ENCODE measurements around the gene CENPT. TPM values are rescaled to one million over a fixed set of nuclear protein-coding genes. Genes with fewer than 3 reads are reported as not detected.
A peak's percentile ranks its signal among the peaks of the same experiment; 100 is the strongest.

The CENPT gene
- total and polyA plus RNA-seq, 4 experiments from 2014 or later = 15.4 to 107 (median 60.4) TPM

GRCh38 chr16:67888331-67888730, 40.8 kb upstream of the CENPT start:
- peaks cover 7% of the 10 kb centered on the region for H3K4me1 ChIP-seq (ENCODE audit: insufficient read depth, low read length)
- Mint-ChIP-seq H3K36me3 (peaks cover 14 to 18% of the 10 kb centered on the region in 2 donors), H3K4me3 (no peak overlapping the region), H3K9me3 (no peaks in the 10 kb centered on the region), H3K4me1 (peaks cover 3 to 9% (median 7%) of the 10 kb centered on the region in 4 donors), H3K27ac (peak overlapping the region in 1 of 7 donors; percentile 8), H3K27me3 (no peaks in the 10 kb centered on the region)
- ChIA-PET CTCF (ENCODE audit: partially characterized antibody) (interaction anchor here (0.5 to 2.4 kb wide), 3 partner anchors 9 to 1799 kb away, joined by 3 to 8 read pairs (median 3); no protein-coding TSS in a partner anchor), POLR2A (ENCODE audit: partially characterized antibody) (interaction anchor here (2.0 to 2.4 kb wide), 2 partner anchors 42 to 48 kb away, joined by 4 to 8 read pairs; partner anchors contain the start of gene PSMB10)
- no peaks in the 10 kb centered on the region for H3K27me3 ChIP-seq (ENCODE audit: insufficient read depth, low read length)
- intact Hi-C loops (cut with micrococcal nuclease) = no loop called here
- H3K27ac ChIP-seq (ENCODE audit: low read depth, low read length) = no peak overlapping the region
- DNase-seq = no peak
- peaks cover 13% of the 10 kb centered on the region for H3K36me3 ChIP-seq (ENCODE audit: insufficient read depth, low read length)
- H3K9me3 ChIP-seq (ENCODE audit: control insufficient read depth in 1 of 2, low read length in 2 of 2) = no peaks in the 10 kb centered on the region
- H3K4me3 ChIP-seq (ENCODE audit: low read length in 2 of 2) = no peak overlapping the region

GRCh38 chr16:67886387-67886786, 38.9 kb upstream of the CENPT start:
- DNase-seq = no peak
- intact Hi-C loops (cut with micrococcal nuclease) = no loop called here
- ChIA-PET POLR2A (ENCODE audit: partially characterized antibody) (interaction anchor here (0.7 to 2.0 kb wide), 3 partner anchors 13 to 43 kb away, joined by 3 to 4 read pairs (median 3); partner anchors contain the start of gene EDC4), CTCF (ENCODE audit: partially characterized antibody) (interaction anchor here (0.7 to 5.4 kb wide), 6 partner anchors 8 to 365 kb away, joined by 3 to 61 read pairs (median 6); partner anchors contain the start of gene EDC4)
- Mint-ChIP-seq H3K36me3 (peaks cover 22 to 35% of the 10 kb centered on the region in 2 donors), H3K4me3 (no peak overlapping the region), H3K27ac (peak overlapping the region in 2 of 7 donors; percentile 30 to 73), H3K9me3 (no peaks in the 10 kb centered on the region), H3K4me1 (peaks cover 0 to 1% (median 0%) of the 10 kb centered on the region in 4 donors), H3K27me3 (no peaks in the 10 kb centered on the region)
- Histone ChIP-seq H3K4me3 (ENCODE audit: low read length in 2 of 2) (no peak overlapping the region), H3K9me3 (ENCODE audit: control insufficient read depth in 1 of 2, low read length in 2 of 2) (no peaks in the 10 kb centered on the region), H3K27ac (ENCODE audit: low read depth, low read length) (no peak overlapping the region), H3K4me1 (ENCODE audit: insufficient read depth, low read length) (no peaks in the 10 kb centered on the region), H3K36me3 (ENCODE audit: insufficient read depth, low read length) (peaks cover 33% of the 10 kb centered on the region), H3K27me3 (ENCODE audit: insufficient read depth, low read length) (no peaks in the 10 kb centered on the region)

- peaks cover 22 to 39% of the 10 kb centered on the region in 2 donors for H3K36me3 Mint-ChIP-seq
- POLR2A ChIA-PET (ENCODE audit: partially characterized antibody) = interaction anchor here (0.7 to 1.0 kb wide), 2 partner anchors 13 to 43 kb away, joined by 3 read pairs; partner anchors contain the start of gene EDC4
- peaks cover 0 to 2% (median 0%) of the 10 kb centered on the region in 8 donors for H3K9me3 Mint-ChIP-seq
- H3K9me3 ChIP-seq (ENCODE audit: control insufficient read depth in 1 of 2, low read length in 2 of 2) = no peaks in the 10 kb centered on the region
- no peaks in the 10 kb centered on the region for H3K27me3 ChIP-seq (ENCODE audit: insufficient read depth, low read length)
- no peaks in the 10 kb centered on the region for H3K4me1 ChIP-seq (ENCODE audit: insufficient read depth, low read length)
- H3K27ac ChIP-seq (ENCODE audit: low read depth, low read length) = no peak overlapping the region
- no peaks in the 10 kb centered on the region for H3K27me3 Mint-ChIP-seq
- no peak overlapping the region for H3K4me3 ChIP-seq (ENCODE audit: low read length in 2 of 2)
- peaks cover 37% of the 10 kb centered on the region for H3K36me3 ChIP-seq (ENCODE audit: insufficient read depth, low read length)
- H3K4me3 Mint-ChIP-seq = no peak overlapping the region
- CTCF ChIA-PET (ENCODE audit: partially characterized antibody) = interaction anchor here (0.7 to 5.4 kb wide), 6 partner anchors 11 to 365 kb away, joined by 3 to 61 read pairs (median 6); partner anchors contain the start of gene EDC4
- peaks cover 0 to 1% (median 0%) of the 10 kb centered on the region in 4 donors for H3K4me1 Mint-ChIP-seq
- H3K27ac Mint-ChIP-seq = no peak overlapping the region
- intact Hi-C loops (cut with micrococcal nuclease) = no loop called here
- DNase-seq = no peak
These were observed 38.5 kb upstream of the CENPT start for GRCh38 chr16:67885976-67886375.

GRCh38 chr16:67885545-67885944, 38.1 kb upstream of the CENPT start:
- peaks cover 22 to 40% of the 10 kb centered on the region in 2 donors for H3K36me3 Mint-ChIP-seq
- Histone ChIP-seq H3K4me3 (ENCODE audit: low read length in 2 of 2) (no peak overlapping the region), H3K27me3 (ENCODE audit: insufficient read depth, low read length) (no peaks in the 10 kb centered on the region), H3K27ac (ENCODE audit: low read depth, low read length) (no peak overlapping the region), H3K9me3 (ENCODE audit: control insufficient read depth in 1 of 2, low read length in 2 of 2) (no peaks in the 10 kb centered on the region), H3K36me3 (ENCODE audit: insufficient read depth, low read length) (peaks cover 41% of the 10 kb centered on the region), H3K4me1 (ENCODE audit: insufficient read depth, low read length) (no peaks in the 10 kb centered on the region)
- intact Hi-C loops (cut with micrococcal nuclease) = no loop called here
- H3K27ac Mint-ChIP-seq = peak overlapping the region in 1 of 7 donors; percentile 16
- no peaks in the 10 kb centered on the region for H3K27me3 Mint-ChIP-seq
- no peak for DNase-seq
- ChIA-PET POLR2A (ENCODE audit: partially characterized antibody) (interaction anchor here (0.7 to 1.3 kb wide), 3 partner anchors 12 to 44 kb away, joined by 3 read pairs; partner anchors contain the start of gene EDC4), CTCF (ENCODE audit: partially characterized antibody) (interaction anchor here (0.7 to 5.4 kb wide), 6 partner anchors 12 to 365 kb away, joined by 3 to 61 read pairs (median 12); partner anchors contain the start of gene EDC4)
- H3K4me1 Mint-ChIP-seq = peaks cover 0 to 1% (median 0%) of the 10 kb centered on the region in 4 donors
- no peak overlapping the region for H3K4me3 Mint-ChIP-seq
- peaks cover 0 to 3% (median 0%) of the 10 kb centered on the region in 8 donors for H3K9me3 Mint-ChIP-seq

GRCh38 chr16:67884684-67885083, 37.2 kb upstream of the CENPT start, which contains the start of gene NRN1L:
Gene NRN1L (plus strand): TSS chr16:67884885. CDS start chr16:67884904, 19 bp downstream.
- Mint-ChIP-seq H3K27ac (peak within 1 kb of the TSS in 5 of 7 donors; percentile 22 to 83 (median 55)), H3K4me3 (no peak within 1 kb of the TSS), H3K27me3 (no peaks in the 10 kb centered on the region), H3K9me3 (peaks cover 0 to 3% (median 0%) of the 10 kb centered on the region in 8 donors), H3K36me3 (peaks cover 29 to 47% of the 10 kb centered on the region in 2 donors), H3K4me1 (peaks cover 0 to 1% (median 0%) of the 10 kb centered on the region in 4 donors)
- Histone ChIP-seq H3K27me3 (ENCODE audit: insufficient read depth, low read length) (no peaks in the 10 kb centered on the region), H3K27ac (ENCODE audit: low read depth, low read length) (no peak within 1 kb of the TSS), H3K4me1 (ENCODE audit: insufficient read depth, low read length) (no peaks in the 10 kb centered on the region), H3K4me3 (ENCODE audit: low read length in 2 of 2) (no peak within 1 kb of the TSS), H3K9me3 (ENCODE audit: control insufficient read depth in 1 of 2, low read length in 2 of 2) (no peaks in the 10 kb centered on the region), H3K36me3 (ENCODE audit: insufficient read depth, low read length) (peaks cover 50% of the 10 kb centered on the region)
- CTCF ChIA-PET (ENCODE audit: partially characterized antibody) = interaction anchor here (1.1 to 5.4 kb wide), 17 partner anchors 13 to 364 kb away, joined by 3 to 73 read pairs (median 6); partner anchors contain the start of genes DDX28, DUS2, NUTF2 and PSMB10
- intact Hi-C loops (cut with micrococcal nuclease) = no loop called here
- POLR2A ChIA-PET (ENCODE audit: partially characterized antibody) = interaction anchor here (0.9 to 1.8 kb wide), 4 partner anchors 12 to 156 kb away, joined by 3 to 6 read pairs (median 4); partner anchors contain the start of genes CTRL and EDC4
- DNase-seq = no peak

GRCh38 chr16:67883872-67884261, 36.4 kb upstream of the CENPT start:
- Mint-ChIP-seq H3K27me3 (no peaks in the 10 kb centered on the region), H3K4me1 (peaks cover 0 to 1% (median 0%) of the 10 kb centered on the region in 4 donors), H3K36me3 (peaks cover 37 to 55% of the 10 kb centered on the region in 2 donors), H3K27ac (peak overlapping the region in 4 of 7 donors; percentile 22 to 83 (median 40)), H3K9me3 (peaks cover 0 to 3% (median 0%) of the 10 kb centered on the region in 8 donors), H3K4me3 (no peak overlapping the region)
- Histone ChIP-seq H3K27ac (ENCODE audit: low read depth, low read length) (no peak overlapping the region), H3K4me3 (ENCODE audit: low read length in 2 of 2) (no peak overlapping the region), H3K4me1 (ENCODE audit: insufficient read depth, low read length) (no peaks in the 10 kb centered on the region), H3K9me3 (ENCODE audit: control insufficient read depth in 1 of 2, low read length in 2 of 2) (no peaks in the 10 kb centered on the region), H3K27me3 (ENCODE audit: insufficient read depth, low read length) (no peaks in the 10 kb centered on the region), H3K36me3 (ENCODE audit: insufficient read depth, low read length) (peaks cover 58% of the 10 kb centered on the region)
- DNase-seq = peak; percentile 68 to 75 (median 71)
- ChIA-PET CTCF (ENCODE audit: partially characterized antibody) (interaction anchor here (0.7 to 5.4 kb wide), 50 partner anchors 9 to 363 kb away, joined by 3 to 73 read pairs (median 4); partner anchors contain the start of genes CARMIL2, CTRL, DDX28 and DUS2), POLR2A (ENCODE audit: partially characterized antibody) (interaction anchor here (0.9 to 1.8 kb wide), 9 partner anchors 9 to 157 kb away, joined by 3 to 8 read pairs (median 4); partner anchors contain the start of genes CTRL, EDC4, NUTF2 and PSKH1)
- intact Hi-C loops (cut with micrococcal nuclease) = loop anchor here (1.0 to 2.0 kb wide), 5 partner anchors 44 to 345 kb away; no protein-coding TSS in a partner anchor

All from CD4-positive, alpha-beta memory T cell (primary cell).